GM12874 (cell line): ENCODE results near the gene CERKL.

Experiments used
- CTCF ChIP-seq: IDR thresholded peaks from 2 replicates; pipeline ENCODE4 v1.5.1; 2011; ENCODE audit warnings: low read depth, mild to moderate bottlenecking, control low read depth, low read length, moderate library complexity; ENCODE audit not compliant: insufficient read depth

CERKL gene

GRCh38 chr2:181542170-181542569 is 114.7 kb downstream of the CERKL start:
- no peak for TF ChIP-seq CTCF

- no peak for TF ChIP-seq CTCF
These were observed 116.5 kb downstream of the CERKL start for GRCh38 chr2:181540421-181540820.

- TF ChIP-seq CTCF: no peak
These were observed 120.2 kb downstream of the CERKL start for GRCh38 chr2:181536730-181537129.

GRCh38 chr2:181528441-181528840 is 128.5 kb downstream of the CERKL start:
- TF ChIP-seq CTCF: no peak

- no peak for TF ChIP-seq CTCF
These were observed 129.8 kb downstream of the CERKL start for GRCh38 chr2:181527058-181527457.

- TF ChIP-seq CTCF: no peak
These were observed 130.9 kb downstream of the CERKL start for GRCh38 chr2:181526014-181526413.

GRCh38 chr2:181523756-181524155 is 133.1 kb downstream of the CERKL start:
- TF ChIP-seq CTCF: no peak

GRCh38 chr2:181520253-181520652 is 136.7 kb downstream of the CERKL start:
- no peak for TF ChIP-seq CTCF
